HepG2 (cell line): Measurements from ENCODE around the gene GDPD1. TPM values are rescaled to one million over a fixed set of nuclear protein-coding genes. Genes with fewer than 3 reads are reported as not detected.
A peak's percentile ranks its signal among the peaks of the same experiment; 100 is the strongest.

Experiments used
- ESRRA ChIP-seq: sonication (generic); formaldehyde crosslinking; IDR thresholded peaks from 2 replicates; pipeline ENCODE4 v1.5.1; 2020; ENCODE audit warnings: mild to moderate bottlenecking, low read depth, missing genetic modification reagents
- HNRNPLL ChIP-seq: fragments of 200-400 bp; formaldehyde crosslinking; IDR thresholded peaks from 2 replicates; pipeline ENCODE4 v1.6.1; 2017; ENCODE audit warnings: mild to moderate bottlenecking, low read depth, low read length; ENCODE audit not compliant: poor library complexity, severe bottlenecking
- MYC ChIP-seq: sonication (generic); formaldehyde crosslinking; IDR thresholded peaks from 2 replicates; pipeline ENCODE4 v1.9.0; 2021; ENCODE audit warnings: missing genetic modification reagents, borderline replicate concordance
- PHF20 ChIP-seq: sonication (generic); formaldehyde crosslinking; IDR thresholded peaks from 2 replicates; pipeline ENCODE4 v1.5.0; 2020; ENCODE audit warnings: mild to moderate bottlenecking, missing genetic modification reagents
- ZBTB26 ChIP-seq: IDR thresholded peaks from 2 replicates; pipeline ENCODE4 v1.6.1; 2016; ENCODE audit warnings: missing compliant biosample characterization, missing genetic modification reagents, borderline replicate concordance
- ZBTB37 ChIP-seq: sonication (generic); formaldehyde crosslinking; IDR thresholded peaks from 2 replicates; pipeline ENCODE4 v1.4.0; 2020; ENCODE audit warnings: mild to moderate bottlenecking, missing genetic modification reagents
- ZBTB8A ChIP-seq: sonication (generic); formaldehyde crosslinking; IDR thresholded peaks from 2 replicates; pipeline ENCODE4 v1.4.0; 2020; ENCODE audit warnings: mild to moderate bottlenecking, low read depth, missing genetic modification reagents, borderline replicate concordance
- ZNF251 ChIP-seq: sonication (generic); formaldehyde crosslinking; IDR thresholded peaks from 2 replicates; pipeline ENCODE4 v1.9.0; 2021; ENCODE audit warnings: mild to moderate bottlenecking, missing genetic modification reagents
- ZNF570 ChIP-seq: sonication (generic); formaldehyde crosslinking; IDR thresholded peaks from 2 replicates; pipeline ENCODE4 v1.4.0; 2020; ENCODE audit warnings: mild to moderate bottlenecking, missing genetic modification reagents, borderline replicate concordance
- polyA plus RNA-seq, 8 experiments: library from polyadenylated mRNA; depleted of rRNA in 3 of 8; stranded (reverse) in 7 of 8; unstranded in 1 of 8; fragments of >200 nt; fragmentation: Illumina TruSeq in 4 of 8; extraction: Trizol in 4 of 8; gene quantifications; 2 replicates each; pipeline versions ENCODE4 v1.2.1 to v1.2.3, GENCODE V29; 2011 to 2016; ENCODE audit warnings: low read depth in 4 of 8, missing spikeins in 1 of 8, mixed read lengths in 1 of 8; ENCODE audit not compliant: insufficient read depth in 1 of 8
- total RNA-seq, 5 experiments: library from RNA; depleted of rRNA; stranded (reverse); fragments of >200 nt; fragmentation: Illumina TruSeq; extraction: Trizol; gene quantifications; 2 replicates each; pipeline ENCODE4 v1.2.3, GENCODE V29; 2016; ENCODE audit warnings: low read depth in 1 of 5
- TF ChIP-seq, protein P1 (sequence below): sonication (generic); formaldehyde crosslinking; IDR thresholded peaks from 2 replicates; pipeline ENCODE4 v1.8.1; 2023; ENCODE audit warnings: mild to moderate bottlenecking, missing genetic modification reagents
- TF ChIP-seq, protein P2 (sequence below), 2 experiments: fragments of 450-650 bp in 1 of 2; sonication (generic) in 1 of 2; formaldehyde crosslinking in 1 of 2; IDR thresholded peaks; 2 replicates each; pipeline versions ENCODE4 v1.6.1 to v1.8.0; 2016 to 2022; ENCODE audit warnings: antibody characterized with exemption in 1 of 2, mild to moderate bottlenecking in 1 of 2, missing genetic modification reagents in 1 of 2
- TF ChIP-seq, protein P3 (sequence below): sonication (generic); formaldehyde crosslinking; IDR thresholded peaks from 2 replicates; pipeline ENCODE4 v1.4.0; 2020; ENCODE audit warnings: missing genetic modification reagents; ENCODE audit errors: not compliant biosample characterization

Gene GDPD1
- total and polyA plus RNA-seq, 2 of the 13 experiments (the other 11 are each of a cell fraction or from before 2014, with no cell fraction given), result 6.0 to 7.7 TPM

DNA sequence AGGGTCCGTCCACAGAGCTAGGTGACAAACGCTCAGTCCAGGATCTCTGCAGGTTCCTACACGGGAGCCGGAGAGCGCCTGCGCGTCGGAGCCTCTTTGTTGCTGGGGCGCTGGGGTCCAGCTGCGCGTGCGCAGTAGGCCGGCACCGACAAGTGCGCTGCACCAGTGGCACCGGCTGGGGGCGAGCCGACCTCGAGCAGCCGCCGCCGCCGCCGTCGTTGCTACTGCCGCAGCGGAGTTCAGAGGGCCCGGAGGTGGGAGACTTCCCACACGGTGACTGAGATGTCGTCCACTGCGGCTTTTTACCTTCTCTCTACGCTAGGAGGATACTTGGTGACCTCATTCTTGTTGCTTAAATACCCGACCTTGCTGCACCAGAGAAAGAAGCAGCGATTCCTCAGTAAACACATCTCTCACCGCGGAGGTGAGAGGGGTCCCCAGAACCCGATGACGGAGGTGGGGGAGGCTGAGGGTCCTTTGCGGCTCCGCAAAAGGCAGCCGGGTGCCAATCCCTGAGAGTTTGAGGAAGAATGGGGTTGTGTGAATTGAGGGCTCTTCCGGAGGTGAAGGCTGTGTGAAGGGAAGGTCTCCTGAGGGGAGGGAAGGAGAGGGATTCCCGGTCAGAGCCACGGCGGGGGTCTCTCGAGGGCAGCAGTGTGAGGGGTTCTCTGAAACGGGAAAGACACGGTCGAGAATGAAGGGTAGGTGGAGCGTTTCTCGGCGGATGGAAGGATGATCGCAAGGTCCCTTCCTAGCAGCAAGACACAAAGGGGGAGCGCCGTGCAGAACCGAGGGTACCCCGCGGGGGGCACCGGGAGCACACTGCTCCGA is at the start of gene GDPD1 (continued):
- peak; percentile 15; the same call in 1 of the 2 replicates for TF ChIP-seq ESRRA (CRISPR knock-in tag)
- peak; percentile 98 for TF ChIP-seq HNRNPLL
- TF ChIP-seq, protein P1, sequence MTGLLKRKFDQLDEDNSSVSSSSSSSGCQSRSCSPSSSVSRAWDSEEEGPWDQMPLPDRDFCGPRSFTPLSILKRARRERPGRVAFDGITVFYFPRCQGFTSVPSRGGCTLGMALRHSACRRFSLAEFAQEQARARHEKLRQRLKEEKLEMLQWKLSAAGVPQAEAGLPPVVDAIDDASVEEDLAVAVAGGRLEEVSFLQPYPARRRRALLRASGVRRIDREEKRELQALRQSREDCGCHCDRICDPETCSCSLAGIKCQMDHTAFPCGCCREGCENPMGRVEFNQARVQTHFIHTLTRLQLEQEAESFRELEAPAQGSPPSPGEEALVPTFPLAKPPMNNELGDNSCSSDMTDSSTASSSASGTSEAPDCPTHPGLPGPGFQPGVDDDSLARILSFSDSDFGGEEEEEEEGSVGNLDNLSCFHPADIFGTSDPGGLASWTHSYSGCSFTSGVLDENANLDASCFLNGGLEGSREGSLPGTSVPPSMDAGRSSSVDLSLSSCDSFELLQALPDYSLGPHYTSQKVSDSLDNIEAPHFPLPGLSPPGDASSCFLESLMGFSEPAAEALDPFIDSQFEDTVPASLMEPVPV, result peak; percentile 23; the same call in 1 of the 2 replicates
- no peak for TF ChIP-seq ZBTB8A
- no peak for TF ChIP-seq ZNF570 (CRISPR knock-in tag)
- TF ChIP-seq, protein P2, sequence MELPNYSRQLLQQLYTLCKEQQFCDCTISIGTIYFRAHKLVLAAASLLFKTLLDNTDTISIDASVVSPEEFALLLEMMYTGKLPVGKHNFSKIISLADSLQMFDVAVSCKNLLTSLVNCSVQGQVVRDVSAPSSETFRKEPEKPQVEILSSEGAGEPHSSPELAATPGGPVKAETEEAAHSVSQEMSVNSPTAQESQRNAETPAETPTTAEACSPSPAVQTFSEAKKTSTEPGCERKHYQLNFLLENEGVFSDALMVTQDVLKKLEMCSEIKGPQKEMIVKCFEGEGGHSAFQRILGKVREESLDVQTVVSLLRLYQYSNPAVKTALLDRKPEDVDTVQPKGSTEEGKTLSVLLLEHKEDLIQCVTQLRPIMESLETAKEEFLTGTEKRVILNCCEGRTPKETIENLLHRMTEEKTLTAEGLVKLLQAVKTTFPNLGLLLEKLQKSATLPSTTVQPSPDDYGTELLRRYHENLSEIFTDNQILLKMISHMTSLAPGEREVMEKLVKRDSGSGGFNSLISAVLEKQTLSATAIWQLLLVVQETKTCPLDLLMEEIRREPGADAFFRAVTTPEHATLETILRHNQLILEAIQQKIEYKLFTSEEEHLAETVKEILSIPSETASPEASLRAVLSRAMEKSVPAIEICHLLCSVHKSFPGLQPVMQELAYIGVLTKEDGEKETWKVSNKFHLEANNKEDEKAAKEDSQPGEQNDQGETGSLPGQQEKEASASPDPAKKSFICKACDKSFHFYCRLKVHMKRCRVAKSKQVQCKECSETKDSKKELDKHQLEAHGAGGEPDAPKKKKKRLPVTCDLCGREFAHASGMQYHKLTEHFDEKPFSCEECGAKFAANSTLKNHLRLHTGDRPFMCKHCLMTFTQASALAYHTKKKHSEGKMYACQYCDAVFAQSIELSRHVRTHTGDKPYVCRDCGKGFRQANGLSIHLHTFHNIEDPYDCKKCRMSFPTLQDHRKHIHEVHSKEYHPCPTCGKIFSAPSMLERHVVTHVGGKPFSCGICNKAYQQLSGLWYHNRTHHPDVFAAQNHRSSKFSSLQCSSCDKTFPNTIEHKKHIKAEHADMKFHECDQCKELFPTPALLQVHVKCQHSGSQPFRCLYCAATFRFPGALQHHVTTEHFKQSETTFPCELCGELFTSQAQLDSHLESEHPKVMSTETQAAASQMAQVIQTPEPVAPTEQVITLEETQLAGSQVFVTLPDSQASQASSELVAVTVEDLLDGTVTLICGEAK (IDR thresholded peaks at IDR 0.05), result no peak
- TF ChIP-seq, protein P2 (CRISPR knock-in tag; IDR thresholded peaks at IDR 0.05), result no peak; the same call in 1 of the 2 replicates
- TF ChIP-seq, protein P3, sequence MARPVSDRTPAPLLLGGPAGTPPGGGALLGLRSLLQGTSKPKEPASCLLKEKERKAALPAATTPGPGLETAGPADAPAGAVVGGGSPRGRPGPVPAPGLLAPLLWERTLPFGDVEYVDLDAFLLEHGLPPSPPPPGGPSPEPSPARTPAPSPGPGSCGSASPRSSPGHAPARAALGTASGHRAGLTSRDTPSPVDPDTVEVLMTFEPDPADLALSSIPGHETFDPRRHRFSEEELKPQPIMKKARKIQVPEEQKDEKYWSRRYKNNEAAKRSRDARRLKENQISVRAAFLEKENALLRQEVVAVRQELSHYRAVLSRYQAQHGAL (CRISPR knock-in tag), result no peak
- TF ChIP-seq ZNF251 (CRISPR knock-in tag), result no peak
- peak; percentile 70; the same call in 1 of the 2 replicates for TF ChIP-seq MYC (CRISPR knock-in tag)
- 0 out of 2 replicates have a peak, but pooled peaks have one; percentile 72 for TF ChIP-seq ZBTB26 (CRISPR knock-in tag)
- TF ChIP-seq ZBTB37, result no peak
- peak; percentile 68 for TF ChIP-seq PHF20
